ENCODE measurements around the gene PRPF39.
A peak's percentile ranks its signal among the peaks of the same experiment; 100 is the strongest.

PRPF39 gene

GRCh38 chr14:45083617-45083975 is 320 bp upstream of the PRPF39 start:
- DNase-seq = no peak

DNA sequence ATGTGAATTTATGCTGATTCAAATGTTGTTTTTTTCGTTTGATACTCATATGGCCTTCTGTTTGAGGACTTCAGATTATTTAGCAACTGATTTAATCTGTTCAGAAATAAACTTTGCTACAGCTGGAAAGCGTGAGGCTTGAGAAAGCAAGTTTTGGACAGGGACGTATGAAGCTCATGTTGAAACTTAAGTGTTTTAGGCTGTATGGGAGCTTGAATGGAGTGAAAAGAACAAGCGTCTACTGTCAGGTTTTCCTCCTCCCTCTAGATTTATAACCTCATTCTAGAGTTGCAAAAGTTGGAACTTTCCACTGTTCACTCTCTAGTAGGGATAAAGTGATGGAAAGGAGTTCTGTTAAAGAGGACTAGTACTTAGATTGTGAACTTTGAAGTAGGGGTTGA is 1.0 kb downstream of the PRPF39 start:
- no peak for DNase-seq

DNA sequence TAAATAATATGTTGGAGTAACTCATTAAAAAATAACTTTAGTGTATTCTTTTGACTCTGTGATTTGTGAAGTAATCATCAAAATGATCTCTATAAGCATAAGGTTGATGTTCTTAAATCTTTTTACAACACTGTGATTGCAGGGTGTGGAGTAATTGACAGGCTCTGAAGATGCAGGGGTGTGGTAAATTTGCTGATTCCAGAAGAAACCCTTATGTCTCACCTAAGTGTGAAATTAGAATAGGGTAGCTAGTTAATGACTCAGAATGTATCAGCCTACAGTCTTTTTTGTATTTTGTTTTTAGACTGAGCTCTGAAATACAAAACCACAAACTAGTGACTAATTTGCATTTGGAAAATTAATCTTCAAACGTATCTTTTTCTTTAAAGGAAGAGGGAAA is 5.9 kb downstream of the PRPF39 start:
- no peak for DNase-seq

DNA sequence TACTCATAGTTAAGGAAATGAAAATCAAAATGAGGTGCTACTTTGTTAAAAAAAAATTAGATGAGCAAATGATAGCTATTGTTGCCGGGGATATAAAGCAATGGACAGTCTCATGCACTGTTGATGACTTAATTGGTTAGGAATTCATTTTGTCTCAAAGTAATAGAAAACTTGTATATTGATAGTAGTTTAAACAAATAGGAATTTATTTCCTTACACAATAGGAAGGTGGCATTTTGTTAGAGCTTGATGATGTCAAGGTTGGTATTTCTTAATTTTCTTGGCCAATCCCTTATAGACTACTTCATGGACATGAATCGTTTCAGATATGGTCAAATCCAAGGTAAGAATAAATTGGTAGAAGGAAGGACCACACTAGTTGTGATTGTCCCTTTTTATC is 7.8 kb downstream of the PRPF39 start:
- no peak for DNase-seq

GRCh38 chr14:45094275-45094674 is 10.4 kb downstream of the PRPF39 start:
- DNase-seq = no peak

GRCh38 chr14:45095143-45095542 is 11.2 kb downstream of the PRPF39 start:
- DNase-seq = no peak

- no peak for DNase-seq
These were observed 12.3 kb downstream of the PRPF39 start for GRCh38 chr14:45096218-45096617.

DNA sequence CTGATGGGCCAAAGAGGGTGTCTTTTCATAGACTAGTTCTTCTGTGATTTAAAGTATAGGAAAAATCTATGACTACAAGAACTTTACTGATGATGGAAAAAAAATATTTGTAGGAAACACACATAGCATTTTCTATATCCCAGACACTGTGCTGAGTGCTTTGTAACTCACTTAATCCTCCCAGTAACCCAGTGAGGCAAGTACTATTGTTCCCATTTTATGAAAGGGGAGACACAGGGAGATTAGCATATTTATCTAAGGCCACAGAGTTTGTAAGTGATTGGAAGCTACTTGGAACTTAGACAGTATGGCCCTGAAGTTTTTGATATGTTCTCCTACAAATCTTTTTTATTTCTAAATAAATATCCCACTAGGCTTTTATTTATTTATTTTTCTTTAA is 19.9 kb downstream of the PRPF39 start:
- DNase-seq = no peak

GRCh38 chr14:45104561-45104960 is 20.6 kb downstream of the PRPF39 start:
- no peak for DNase-seq

DNA sequence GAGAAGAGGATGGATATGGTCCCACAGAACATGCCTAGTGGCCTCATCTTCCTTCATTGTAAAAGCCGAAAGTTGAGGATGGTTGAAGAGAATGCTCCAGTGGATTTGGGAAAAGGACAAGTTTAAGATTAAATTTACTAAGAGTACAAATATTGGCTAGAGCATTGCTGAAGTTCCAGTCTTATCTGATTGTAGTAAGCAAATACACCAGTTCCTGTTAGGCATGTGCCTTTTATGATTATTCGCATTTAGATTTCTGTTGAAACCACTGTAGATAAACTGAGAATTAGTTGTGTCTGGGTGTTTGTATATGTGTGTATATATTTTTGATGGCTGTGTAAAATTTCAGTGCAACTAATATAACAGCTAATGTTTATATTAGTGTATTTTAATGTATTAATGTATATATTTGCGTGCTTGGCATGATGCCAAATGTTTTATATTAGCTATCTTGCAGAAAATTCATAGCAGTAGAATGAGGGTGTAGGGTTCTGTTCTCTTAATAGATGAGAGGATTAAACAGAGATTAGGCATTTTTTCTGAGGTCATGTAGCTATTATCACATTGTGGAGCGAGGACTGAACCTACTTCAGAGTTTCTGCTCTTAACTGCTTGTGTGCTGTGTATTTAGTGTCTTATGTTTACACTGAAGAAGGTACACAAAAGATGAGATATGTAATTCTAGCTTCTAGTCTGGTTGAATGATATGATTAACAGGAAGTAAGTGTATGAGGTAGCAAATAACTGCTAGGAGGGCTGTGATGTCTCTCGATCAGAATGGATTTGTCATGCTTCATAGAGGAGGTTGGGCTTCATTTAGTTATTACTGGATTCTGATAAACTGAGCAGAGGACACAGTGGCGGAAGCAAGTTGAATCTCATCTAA is 29.2 kb downstream of the PRPF39 start:
- no peak for DNase-seq

DNA sequence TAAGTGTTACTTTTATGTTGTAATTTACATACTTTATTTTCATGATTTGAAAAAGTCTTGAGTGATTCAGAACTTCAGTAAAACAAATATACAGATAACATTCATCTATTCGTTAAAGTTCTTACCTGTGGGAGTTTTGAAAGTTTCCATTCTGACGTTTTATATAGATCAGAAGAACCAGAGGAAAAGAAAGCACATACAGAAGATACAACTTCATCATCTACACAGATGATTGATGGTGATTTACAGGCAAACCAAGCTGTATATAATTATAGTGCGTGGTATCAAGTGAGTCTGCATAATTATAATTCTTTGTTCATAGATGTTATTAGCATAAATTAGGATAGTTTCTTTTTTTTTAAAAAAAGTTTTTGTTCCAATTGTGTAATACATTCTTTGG is 30.4 kb downstream of the PRPF39 start:
- DNase-seq = no peak

- no peak for DNase-seq
These were observed 34.7 kb downstream of the PRPF39 start for GRCh38 chr14:45118594-45118993.

DNA sequence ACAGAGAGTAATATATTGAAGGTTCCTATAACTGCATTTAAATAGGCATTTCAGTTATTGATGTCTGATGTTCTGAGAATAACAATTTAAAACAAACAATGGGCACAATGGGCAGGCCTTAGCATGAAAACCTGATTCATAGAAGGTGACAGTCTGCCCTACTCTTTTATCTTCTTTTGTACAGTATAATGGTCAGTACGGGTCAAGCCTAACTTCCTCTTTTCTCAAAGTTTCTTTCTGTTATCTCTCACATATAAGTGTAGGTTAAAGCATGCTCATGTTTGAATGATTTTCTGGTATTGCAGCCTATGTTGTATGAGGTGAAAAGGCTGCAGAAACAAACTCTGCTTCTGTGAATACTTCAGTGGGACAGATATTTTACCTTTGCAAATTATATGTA is 36.2 kb downstream of the PRPF39 start:
- no peak for DNase-seq

- DNase-seq = no peak
These were observed 39.4 kb downstream of the PRPF39 start for GRCh38 chr14:45123271-45123670.

- DNase-seq = no peak
These were observed 41.8 kb downstream of the PRPF39 start for GRCh38 chr14:45125754-45126153.

- no peak for DNase-seq
These were observed 45.2 kb downstream of the PRPF39 start for GRCh38 chr14:45128963-45129629.

DNA sequence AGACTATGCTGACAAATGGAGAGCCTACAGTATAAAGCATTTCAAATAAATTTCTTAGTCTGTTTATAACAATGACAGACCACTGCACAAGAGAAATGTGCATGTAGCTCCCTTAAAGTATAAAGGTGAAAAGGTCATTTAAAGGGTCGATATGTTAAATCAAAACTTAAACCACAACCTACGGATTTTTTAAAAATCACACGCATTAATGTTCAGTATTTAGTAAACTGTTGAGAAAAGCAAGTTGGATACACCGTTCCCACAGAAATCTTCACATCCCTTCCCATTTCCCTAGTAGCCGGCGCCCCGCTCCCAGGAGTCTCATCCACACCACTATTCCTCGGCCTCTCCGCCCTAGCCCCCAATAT is 49.8 kb downstream of the PRPF39 start:
- DNase-seq = no peak

GRCh38 chr14:45134051-45134958 is 50.4 kb downstream of the PRPF39 start, which contains the start of gene FKBP3:
TSS of gene FKBP3 (minus strand) at chr14:45134481. CDS start at chr14:45134456, 25 bp downstream.
- DNase-seq = peak; percentile 92

- DNase-seq = no peak
These were observed 51.2 kb downstream of the PRPF39 start for GRCh38 chr14:45135156-45135555.

DNA sequence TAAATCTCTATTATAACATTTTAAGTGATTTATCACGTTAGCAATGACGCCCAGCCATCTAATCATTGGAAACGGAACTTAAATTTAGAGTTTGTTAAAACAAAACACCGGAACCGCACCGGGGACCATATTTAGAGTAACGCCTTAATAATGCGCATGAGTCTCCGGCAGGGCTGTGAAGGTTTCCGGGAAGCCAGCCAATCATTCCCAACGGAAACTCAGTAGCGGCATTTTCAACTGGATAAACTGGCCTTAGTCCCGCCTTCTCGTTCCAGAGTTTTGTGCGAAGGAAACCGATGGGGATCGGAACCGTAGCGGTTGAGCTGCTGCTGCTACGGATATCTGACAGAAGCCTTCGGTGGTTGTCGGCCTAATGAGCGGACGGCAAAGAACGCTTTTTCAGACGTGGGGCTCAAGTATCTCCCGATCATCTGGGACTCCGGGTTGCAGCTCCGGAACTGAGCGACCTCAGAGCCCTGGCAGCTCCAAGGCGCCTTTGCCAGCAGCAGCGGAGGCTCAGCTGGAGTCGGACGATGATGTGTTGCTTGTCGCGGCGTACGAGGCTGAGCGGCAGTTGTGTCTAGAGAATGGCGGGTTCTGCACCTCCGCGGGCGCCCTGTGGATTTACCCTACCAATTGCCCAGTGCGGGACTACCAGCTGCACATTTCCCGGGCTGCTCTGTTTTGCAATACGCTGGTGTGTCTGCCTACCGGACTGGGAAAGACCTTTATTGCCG is 51.9 kb downstream of the PRPF39 start, which contains the start of gene FANCM:
FANCM (plus strand) TSS at position 272 of the 737 bp plus-strand sequence; CDS start at position 374, 102 bp downstream.
- DNase-seq = peak; percentile 90

DNA sequence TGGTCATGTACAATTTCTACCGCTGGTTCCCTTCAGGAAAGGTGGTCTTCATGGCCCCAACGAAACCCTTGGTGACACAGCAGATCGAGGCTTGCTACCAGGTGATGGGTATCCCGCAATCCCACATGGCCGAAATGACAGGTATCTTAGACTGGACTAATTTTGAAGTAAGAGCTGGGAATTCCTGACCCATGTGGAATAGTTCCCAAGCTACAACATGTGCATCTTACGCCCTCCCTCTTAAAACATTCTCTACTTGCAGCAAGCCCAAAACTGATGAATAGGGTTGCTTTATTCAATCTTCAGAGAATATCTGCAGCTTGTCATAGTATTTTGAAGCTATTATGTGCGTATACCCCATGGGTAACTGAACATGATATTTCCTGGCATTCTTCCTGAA is 52.5 kb downstream of the PRPF39 start:
- no peak for DNase-seq

DNA sequence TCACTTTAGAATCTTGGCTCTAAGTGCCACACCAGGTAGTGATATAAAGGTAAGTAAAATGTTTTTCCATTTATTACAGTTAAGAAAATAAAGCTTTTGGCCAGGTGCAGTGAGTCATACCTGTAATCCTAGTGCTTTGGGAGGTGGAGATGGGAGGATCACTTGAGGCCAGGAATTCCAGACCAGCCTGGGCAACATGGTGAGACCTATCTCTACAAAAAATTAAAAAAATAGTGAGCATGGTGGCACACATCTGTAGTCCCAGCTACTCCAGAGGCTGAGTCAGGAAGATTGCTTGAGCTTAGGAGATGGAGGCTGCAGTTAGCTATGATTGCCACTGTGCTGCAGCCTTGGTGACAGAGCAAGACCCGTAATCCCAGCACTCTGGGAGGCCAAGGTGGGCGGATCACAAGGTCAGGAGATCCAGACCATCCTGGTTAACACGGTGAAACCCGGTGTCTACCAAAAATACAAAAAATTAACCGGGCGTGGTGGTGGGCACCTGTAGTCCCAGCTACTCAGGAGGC is 56.8 kb downstream of the PRPF39 start:
- DNase-seq = no peak

Measured in GDM1 (cell line).